Mammary epithelial cell (primary cell): ENCODE data around the gene IL1RL2.

Source experiments
- CTCF ChIP-seq, 2 donors: IDR thresholded peaks in 1 of 2; conservative IDR thresholded peaks in 1 of 2; 2 replicates each; pipeline ENCODE4 v1.5.1; 2011 to 2012; ENCODE audit warnings: inconsistent platforms in 2 of 2, low read length in 2 of 2, mild to moderate bottlenecking in 2 of 2, control low read depth in 1 of 2, low read depth in 1 of 2; ENCODE audit not compliant: insufficient read depth in 1 of 2; ENCODE audit errors: extremely low read depth in 1 of 2
- EZH2 ChIP-seq: IDR thresholded peaks from 2 replicates; pipeline ENCODE4 v1.6.1; 2012; ENCODE audit warnings: low read length, inconsistent platforms, borderline replicate concordance

- TF ChIP-seq CTCF (conservative IDR thresholded peaks at IDR 0.05 in 1 of 2, IDR thresholded peaks at IDR 0.05 in 1 of 2; ENCODE audit: extremely low read depth in 1 of 2, insufficient read depth in 1 of 2, low read depth in 1 of 2, low read length in 2 of 2) (no peak), EZH2 (no peak)
Measured at GRCh38 chr2:102206666-102207341, 20.0 kb downstream of the IL1RL2 start.
